AG08395 (cell line): ENCODE results near the gene GRM4.
"Not testable (repeated sequence)": the region's sequence is repeated elsewhere in the genome, so short reads cannot be mapped to it uniquely, and the experiment has no call there.

Experiments
- DNase-seq: peaks from one replicate; pipeline ENCODE4 v3.0.0; 2012; ENCODE audit warnings: mixed read lengths, low spot score

GRM4 gene

GRCh38 chr6:34146021-34146782, at the start of gene GRM4:
Gene GRM4, minus strand, starts transcription at chr6:34146087. Its CDS starts 12,591 bp downstream, at chr6:34133496.
- no peak for DNase-seq

DNA sequence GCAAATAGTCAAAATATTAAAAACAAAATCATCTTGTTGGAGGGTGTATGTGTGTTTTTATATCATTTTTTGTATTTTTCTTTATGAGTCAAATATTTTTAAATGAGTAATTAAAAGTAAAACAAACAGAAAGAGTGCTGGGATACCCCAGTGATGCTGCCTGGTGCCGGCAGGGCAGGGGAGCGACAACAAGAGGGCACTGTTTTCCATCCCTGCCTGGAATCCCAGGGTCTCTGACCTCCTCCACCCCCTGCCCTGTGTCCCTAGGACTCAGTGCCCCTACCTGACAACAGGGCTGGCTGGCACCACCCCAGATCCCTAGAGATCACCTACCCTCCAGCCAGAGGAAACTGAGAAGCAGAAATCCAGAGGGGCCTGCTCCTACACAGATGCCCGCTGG, 48.9 kb upstream of the GRM4 start:
- no peak for DNase-seq

DNA sequence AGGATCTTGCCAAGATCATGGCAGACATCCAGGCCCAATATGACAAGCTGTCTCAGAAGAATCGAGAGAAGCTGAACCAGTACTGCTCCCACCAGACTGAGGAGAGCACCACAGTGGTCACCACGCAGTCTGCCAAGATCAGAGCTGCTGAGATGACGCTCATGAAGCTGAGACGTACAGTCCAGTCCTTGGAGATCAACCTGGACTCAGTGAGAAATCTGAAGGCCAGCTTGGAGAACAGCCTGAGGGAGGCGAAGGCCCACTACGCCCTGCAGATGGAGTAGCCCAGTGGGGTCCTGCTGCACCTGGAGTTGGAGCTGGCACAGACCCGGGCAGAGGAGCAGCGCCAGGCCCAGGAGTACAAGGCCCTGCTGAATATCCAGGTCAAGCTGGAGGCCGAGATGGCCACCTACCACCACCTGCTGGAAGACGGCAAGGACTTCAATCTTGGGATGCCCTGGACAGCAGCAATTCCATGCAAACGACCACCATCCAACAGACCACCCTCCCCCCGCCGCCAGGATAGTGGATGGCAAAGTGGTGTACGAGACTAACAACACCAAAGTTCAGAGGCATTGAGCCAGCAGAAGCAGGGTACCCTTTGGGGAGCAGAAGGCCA, 44.7 kb upstream of the GRM4 start:
- DNase-seq, result no peak

DNA sequence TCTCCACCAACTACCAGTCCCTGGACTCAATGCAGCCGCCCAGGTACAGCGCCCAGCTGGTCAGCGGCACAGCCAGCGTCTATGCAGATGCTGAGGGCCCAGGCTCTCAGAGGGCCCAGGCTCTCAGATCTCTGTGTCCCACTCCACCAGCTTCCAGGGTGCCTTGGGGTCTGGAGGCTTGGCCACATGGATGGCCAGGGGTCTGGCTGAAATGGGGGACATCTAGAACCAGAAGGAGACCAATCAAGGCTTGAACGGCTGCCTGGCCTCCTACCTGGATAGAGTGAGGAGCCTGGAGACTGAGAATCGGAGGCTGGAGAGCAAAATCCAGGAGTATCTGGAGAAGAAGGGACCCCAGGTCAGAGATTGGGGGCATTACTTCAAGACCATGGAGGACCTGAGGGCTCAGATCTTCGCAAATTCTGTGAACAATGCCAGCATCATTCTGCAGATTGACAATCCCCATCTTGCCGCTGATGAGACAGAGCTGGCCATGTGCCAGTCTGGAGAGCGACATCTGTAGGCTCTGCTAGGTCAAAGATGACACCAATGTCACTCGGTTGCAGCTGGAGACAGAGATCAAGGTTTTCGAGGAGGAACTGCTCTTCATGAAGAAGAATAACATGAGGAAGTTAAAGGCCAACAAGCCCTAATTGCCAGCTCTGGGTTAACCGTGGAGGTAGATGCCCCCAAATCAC, 44.1 kb upstream of the GRM4 start:
- DNase-seq, result no peak

GRCh38 chr6:34184726-34185125, 38.8 kb upstream of the GRM4 start:
- DNase-seq, result not testable (repeated sequence)

DNA sequence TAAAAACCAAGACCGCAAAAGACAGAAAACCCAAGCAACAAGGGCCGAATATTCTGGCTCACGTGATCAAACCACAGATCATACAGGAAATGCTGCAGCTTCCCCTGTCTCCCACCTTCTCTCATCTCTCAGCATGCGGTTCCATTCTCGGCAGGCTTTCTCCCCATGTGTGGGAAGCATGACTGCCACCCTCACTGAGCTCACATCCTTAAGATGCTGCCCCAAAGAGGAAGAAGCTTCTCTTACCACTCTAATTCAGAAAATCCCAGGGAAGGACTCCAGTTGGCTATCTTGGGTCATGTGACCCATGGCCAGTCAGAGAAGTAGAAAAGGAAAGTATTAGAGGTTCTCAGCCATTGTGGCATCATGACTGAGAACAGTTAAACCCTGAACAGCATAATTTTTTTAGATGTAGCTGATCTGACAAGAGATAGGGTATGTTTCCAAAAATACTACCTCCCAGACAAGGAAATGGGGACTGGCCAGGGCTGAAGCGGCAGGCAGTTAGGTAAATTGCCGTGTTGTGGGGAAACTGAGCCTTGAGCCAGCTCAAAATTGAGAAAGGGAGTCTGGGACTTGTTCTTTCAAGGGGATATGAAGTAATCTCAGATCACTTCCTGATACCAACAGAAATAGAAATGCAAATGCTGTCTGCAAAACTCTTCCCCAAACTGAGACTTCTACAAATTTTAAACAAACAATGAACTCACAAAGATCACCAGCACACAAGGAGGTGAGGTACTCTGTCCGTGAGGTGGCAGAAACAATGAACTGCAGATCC, 37.1 kb upstream of the GRM4 start:
- DNase-seq, result no peak

GRCh38 chr6:34181908-34182307, 36.0 kb upstream of the GRM4 start:
- no peak for DNase-seq

DNA sequence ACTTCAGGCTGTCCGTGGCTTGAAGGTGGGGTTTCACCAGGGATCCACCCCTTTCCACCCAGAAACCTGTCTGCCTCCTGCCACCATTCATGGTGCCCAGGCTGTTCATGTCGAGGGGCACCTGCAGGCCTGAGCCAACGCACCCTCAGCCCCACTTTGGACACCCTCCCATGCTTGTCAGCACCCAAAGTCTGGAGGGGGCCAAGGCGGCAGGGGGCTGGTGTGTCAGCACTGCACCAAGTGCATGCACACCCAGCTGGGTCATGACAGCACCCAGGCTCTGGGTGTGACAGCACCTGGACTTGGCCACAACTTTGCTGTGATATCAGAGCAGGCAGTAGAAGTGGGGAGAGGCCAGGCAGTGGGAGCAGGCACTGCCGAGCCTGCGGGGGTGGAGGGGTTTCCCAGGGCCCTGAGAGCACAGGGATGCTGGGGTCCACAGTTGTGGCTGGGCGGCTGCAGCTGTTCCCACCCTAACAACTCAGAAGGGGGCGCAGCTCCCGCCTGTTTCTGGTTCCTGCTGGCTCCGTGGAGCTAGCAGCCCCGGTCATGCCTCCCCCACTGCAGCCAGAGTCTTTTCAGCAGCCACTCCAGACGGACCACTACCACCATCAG, 33.3 kb upstream of the GRM4 start:
- DNase-seq, result no peak

- DNase-seq, result no peak
These were observed 32.6 kb upstream of the GRM4 start for GRCh38 chr6:34178357-34179105.

DNA sequence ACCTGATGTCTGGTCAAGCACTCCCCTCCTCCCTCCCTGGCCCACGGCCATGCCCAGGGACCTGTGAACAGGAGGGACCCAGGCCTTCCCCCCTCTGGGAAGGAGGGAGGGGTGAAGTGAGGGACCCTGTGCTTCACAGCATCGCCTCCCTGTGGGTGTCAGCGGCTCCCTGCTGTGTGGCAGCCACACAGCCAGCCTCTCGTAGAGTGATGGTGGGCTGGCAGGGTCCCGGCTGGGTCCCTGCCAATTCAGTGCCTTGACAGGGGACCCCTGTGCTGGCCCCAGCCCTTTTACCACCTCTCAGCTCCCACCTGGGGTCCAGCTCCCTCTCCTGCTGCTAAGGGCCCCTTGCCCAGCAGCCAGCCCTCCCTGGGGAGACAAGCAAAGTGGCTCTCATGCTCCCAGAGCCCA, 31.3 kb upstream of the GRM4 start:
- no peak for DNase-seq

DNA sequence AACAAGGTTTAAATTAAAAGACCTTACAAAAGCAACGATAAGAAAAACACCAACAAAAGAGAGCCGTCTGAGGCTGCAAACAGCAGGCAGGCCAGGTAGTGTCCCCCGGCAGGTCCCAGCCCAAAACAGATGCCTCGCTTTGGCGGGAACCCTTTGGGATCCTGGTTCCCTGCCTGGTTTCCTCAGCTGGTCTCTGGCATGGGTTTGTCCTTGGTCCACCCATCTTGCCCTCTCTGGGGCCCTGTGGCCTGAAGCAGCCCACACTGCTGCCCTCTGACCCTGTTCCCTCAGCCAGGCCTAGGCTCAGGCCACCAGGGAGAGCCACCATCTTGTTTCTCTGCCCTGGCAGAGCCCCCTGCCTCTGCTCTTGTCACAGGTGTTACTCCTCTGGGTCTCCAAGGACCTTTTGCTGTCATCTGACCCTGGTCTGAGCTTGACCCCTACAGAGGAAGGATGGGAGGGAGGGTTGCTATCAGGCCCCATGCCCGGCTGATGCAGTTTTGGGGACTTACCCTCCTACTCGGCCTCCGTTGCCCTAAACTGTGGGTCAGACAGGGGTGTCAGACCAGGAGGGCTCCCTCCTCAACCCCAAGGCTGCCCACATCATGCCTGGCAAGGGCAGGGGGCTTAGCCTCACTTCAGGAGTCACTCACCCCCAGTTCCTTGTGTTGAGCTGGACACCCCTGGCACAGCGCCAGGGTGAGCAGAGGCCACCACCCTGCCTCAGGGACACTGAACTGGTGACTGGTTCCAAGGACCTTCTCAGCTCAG, 30.6 kb upstream of the GRM4 start:
- DNase-seq, result no peak

- DNase-seq, result no peak
These were observed 29.0 kb upstream of the GRM4 start for GRCh38 chr6:34174846-34175399.

DNA sequence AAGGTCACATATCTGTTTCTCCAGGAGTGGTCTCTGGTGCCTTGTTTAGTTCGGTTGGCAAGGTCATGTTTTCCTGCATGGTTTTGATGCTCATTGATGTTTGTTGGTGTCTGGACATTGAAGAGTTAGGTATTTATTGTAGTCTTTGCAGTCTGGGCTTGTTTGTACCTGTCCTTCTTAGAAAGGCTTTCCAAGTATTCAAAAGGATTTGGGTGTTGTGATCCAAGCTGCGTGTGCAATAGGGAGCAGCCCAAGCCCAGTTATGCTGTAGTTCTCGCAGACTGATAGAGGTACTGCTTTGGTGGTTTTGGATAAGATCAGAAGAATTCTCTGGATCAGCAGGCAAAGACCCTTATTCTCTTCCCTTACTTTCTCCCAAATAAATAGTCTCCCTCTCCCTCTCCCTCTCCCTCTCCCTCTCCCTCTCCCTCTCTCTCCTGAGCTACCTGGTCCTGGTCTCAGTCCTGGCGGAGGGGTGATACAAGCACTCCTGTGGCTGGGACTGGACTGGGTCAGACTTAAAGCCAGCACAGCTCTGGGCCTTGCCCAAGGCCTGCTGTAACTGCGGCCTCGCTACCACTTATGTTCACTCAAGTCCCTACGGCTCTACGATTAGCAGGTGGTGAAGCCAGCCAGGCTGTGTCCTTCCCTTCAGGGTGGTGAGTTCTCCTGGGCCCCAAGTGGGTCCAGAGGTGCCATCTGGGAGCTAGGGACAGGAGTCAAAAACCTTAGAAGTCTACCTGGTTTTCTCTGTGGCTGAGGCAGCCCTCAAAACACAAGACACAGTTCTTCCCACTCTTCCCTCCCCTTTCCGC, 27.3 kb upstream of the GRM4 start:
- no peak for DNase-seq

DNA sequence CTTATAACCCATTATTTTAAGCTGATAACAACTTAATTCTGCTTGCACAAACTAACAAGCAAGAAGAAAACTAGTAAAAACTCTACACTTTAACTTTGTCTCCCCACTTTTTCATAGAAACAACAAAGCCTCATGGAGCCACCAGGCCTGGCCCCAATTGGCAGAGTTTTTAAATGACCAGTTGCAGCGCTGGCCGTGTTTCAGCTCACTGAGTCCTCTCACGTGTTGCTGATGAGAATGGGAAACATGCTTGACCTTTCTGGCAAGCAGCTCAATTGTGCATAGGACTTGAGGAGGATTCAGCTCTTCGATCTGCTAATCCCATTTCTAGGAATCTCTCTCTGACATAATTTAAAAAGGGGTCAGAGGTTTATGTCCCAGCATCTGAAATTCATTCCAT, 24.5 kb upstream of the GRM4 start:
- no peak for DNase-seq

GRCh38 chr6:34169897-34170296, 24.0 kb upstream of the GRM4 start:
- no peak for DNase-seq

GRCh38 chr6:34161857-34162515, 16.1 kb upstream of the GRM4 start:
- DNase-seq, result no peak

GRCh38 chr6:34159844-34160243, 14.0 kb upstream of the GRM4 start:
- DNase-seq, result no peak

- no peak for DNase-seq
These were observed 13.0 kb upstream of the GRM4 start for GRCh38 chr6:34158876-34159275.

GRCh38 chr6:34157851-34158250, 12.0 kb upstream of the GRM4 start:
- DNase-seq, result no peak
